IPS DF 19.7 (cell line): ENCODE data around the gene SLC6A8.

Experiments
- DNase-seq: peaks from one replicate; pipeline ENCODE4 v3.0.0-alpha.2; 2013; ENCODE audit warnings: low read depth, low spot score

The SLC6A8 gene

DNA sequence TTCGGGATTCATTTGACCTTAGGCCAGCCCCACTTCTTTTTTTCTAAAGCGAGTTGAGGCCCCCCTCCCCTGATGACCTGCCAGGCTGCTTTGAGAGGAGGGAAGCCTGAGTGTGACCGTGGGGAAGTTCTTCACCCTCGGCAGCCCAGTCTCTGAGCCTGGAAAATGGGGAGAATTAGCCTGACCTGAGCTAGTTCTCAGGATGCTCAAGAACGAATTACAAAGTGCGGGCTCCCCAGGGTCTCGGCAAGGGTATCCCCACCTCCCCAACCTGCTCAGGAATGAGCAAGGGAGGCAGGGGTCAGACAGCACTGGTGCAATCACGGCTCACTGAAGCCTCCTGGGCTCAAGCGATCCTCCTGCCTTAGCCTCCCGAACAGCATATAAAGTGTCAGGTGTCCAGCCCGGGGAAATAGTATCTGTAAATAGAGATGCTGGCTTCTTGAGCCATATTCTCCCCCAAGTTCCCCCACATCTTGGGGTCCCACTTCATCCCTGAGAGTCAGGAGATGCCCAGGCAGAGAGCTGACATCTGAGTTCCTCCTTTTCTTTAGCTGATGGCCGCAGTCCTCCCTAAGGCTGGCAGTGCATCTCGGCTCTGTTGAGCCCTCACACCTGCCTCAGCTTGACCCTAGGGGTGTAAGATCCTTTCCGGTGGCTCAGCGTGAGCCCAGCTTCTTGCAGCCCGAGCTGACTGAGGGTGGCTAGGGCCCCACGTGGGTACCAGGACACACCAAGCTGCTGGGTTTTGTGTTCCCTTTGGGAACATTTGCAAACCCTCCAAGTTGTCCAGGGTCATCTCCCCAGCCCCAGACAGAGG is 39.2 kb upstream of the SLC6A8 start:
- DNase-seq: no peak

GRCh38 chrX:153649178-153649914 is 38.4 kb upstream of the SLC6A8 start:
- no peak for DNase-seq

DNA sequence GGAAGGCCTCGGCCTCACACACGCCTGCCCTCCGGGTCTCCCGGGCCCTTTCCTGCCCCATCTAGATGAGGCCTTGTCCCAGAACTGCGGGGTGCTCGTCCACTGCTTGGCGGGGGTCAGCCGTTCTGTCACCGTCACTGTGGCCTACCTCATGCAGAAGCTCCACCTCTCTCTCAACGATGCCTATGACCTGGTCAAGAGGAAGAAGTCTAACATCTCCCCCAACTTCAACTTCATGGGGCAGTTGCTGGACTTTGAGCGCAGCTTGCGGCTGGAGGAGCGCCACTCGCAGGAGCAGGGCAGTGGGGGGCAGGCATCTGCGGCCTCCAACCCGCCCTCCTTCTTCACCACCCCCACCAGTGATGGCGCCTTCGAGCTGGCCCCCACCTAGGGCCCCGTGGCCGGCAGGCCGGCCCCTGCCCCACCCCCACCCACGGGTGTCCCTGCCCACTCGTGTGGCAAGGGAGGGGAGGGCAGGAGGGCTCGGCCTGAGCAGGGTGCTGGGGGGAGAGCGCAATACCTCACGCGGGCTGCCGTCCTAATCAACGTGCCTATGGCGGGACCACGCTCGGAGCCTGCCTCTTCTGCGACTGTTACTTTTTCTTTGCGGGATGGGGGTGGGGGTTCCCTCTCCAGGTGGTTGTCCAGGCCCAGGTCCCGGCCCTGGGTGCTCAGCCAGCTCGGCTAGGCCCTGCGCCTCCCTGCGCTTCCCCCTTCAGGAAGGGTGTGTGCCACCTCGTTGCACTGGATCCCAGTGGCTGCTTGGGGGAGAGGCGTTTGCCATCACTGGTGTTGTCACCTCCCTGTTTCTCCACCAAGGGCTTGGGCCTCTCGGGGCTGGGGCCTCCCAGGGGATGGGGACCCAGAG is 37.6 kb upstream of the SLC6A8 start:
- DNase-seq: no peak

- DNase-seq: no peak
These were observed 36.8 kb upstream of the SLC6A8 start for GRCh38 chrX:153650959-153651358.

DNA sequence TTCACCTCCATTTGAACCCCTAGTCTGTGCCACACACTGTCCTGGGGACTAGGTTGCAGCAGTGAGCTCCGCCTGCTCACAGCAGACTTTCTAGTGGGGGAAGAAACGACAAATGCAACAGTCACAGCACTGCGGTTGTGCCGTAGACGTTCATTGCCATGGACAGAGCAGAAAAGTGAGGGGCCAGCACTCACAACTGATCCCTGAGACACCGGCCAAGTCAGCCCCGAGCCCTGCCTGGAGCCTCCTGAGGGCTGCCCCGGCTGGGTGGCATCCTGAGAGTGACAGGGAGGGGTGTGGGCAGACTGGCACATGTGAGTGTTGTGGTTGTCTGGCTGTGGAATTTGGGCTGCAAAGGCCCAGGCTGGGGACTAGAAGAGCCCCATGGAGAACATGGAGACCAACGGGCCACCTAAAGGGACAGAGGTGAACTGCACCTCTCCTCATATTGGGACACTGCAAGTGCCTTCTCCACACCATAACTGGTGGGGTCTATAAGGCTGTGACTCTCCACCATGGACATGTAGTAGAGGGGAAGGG is 36.1 kb upstream of the SLC6A8 start:
- no peak for DNase-seq

- no peak for DNase-seq
These were observed 34.2 kb upstream of the SLC6A8 start for GRCh38 chrX:153653556-153653955.

DNA sequence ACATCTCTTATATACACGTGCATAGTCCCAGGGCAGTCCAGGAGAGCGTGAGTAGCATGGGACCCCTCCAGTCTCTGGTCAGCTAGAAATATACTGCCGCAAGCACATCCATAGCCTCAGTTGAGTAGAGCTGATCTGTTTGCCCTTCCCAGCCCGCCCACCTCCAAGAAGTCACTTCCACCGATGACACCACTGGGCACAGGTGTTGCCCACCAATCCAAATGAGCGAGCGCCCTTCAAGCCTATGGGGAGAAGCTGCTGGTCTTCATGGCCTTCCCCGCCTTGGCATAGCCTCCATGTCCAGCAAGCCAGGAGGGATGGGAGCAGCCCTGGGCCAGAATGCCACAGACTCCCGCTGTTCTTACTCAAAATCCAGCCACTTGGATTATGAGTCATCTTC is 30.6 kb upstream of the SLC6A8 start:
- DNase-seq: no peak

DNA sequence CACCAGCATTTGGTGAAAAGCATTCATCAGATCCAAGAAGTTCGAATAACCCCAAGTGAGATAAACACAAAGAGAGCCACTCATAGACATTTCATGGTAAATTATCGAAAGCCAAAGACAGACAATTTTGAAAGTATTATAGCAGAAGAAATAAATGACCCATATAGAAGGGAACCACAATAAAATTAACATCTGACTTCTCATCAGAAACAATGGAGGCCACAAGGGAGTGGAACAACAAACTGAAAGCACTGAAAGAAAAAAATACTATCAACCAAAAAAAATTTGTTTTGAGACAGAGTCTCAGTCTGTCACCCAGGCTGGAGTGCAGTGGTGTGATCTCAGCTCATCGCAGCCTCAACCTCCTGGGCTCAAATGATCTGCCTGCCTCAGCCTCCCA is 28.5 kb upstream of the SLC6A8 start:
- no peak for DNase-seq

GRCh38 chrX:153662266-153662665 is 25.5 kb upstream of the SLC6A8 start:
- DNase-seq: no peak

GRCh38 chrX:153665726-153666306 is 21.9 kb upstream of the SLC6A8 start:
- DNase-seq: no peak

DNA sequence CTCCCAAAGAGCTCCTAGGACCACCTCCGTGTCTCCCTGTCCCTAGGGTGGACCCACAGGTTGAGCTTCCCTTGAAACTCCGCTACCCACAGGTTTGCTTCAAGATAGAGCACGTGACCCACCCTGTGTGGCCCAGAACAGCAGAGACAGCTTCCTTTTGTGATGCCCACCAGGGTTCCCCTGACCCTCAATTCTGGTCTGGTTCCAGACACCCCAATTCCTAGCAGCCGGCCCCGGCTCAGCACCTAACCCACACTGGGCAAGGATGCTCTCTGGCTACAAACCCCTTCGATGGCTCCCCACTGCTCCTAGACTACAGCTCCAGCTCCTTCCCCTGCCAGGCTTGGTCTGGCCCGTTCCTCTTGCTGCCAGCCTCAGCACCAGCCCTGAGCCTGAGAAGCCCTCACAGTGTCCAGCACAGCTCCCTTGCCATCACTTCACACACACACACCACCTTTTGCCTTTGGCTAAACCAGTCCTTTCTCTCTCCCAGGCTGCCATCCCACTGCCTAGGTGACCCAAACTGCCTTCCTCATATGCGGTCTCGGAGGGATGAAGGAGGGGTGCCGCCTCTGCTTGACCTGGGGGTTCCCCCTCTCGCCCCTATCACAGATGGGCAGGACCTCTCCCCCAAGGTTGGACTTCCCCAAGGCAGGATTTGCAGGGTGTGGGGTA is 20.3 kb upstream of the SLC6A8 start:
- DNase-seq: no peak

DNA sequence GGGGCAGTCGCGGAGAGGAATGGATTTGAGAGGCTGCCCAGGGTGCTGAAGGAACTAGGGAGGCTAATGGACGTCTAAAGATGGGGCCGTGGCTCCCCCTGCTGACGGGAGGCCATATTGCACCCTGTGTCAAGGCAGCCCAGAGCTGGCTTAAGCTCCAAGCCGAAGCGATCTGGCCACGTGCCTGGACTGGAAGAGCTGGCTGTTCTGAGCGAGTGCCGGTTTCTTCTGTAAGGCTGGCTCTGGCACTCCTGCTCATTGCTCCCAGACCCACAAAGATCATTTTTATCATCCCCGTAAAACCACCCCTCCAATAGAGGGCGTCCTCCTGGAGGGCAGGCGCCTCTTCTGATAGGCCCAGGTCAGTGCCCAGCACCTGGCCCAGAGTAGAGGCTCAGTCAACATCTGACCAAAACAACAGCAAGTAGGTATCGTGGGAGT is 19.8 kb upstream of the SLC6A8 start:
- DNase-seq: no peak

- no peak for DNase-seq
These were observed 19.1 kb upstream of the SLC6A8 start for GRCh38 chrX:153668423-153669173.

GRCh38 chrX:153669174-153669890 is 18.4 kb upstream of the SLC6A8 start:
- no peak for DNase-seq

- no peak for DNase-seq
These were observed 17.6 kb upstream of the SLC6A8 start for GRCh38 chrX:153669901-153670731.

- DNase-seq: no peak
These were observed 16.8 kb upstream of the SLC6A8 start for GRCh38 chrX:153670748-153671588.
